ENCODE data around the gene CFAP46.

The CFAP46 gene

DNA sequence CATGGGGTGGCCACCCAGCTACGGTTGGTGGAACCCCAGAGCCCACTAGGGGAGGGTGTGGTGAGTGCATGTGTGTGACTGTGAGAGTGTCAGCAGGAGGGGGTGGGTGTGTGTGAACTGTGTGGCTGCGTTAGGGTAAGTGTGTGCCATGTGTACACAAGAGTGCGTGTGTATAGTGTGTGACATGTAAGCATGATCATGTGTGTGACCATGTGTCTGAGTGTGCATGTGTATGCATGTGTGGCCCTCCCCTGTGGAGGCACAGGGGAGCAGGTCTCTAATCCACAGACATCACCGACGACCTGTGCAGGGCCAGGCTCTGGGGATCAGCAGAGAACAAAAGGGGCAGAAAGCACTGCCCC is 3.5 kb upstream of the CFAP46 start:
- TF ChIP-seq, protein P1, sequence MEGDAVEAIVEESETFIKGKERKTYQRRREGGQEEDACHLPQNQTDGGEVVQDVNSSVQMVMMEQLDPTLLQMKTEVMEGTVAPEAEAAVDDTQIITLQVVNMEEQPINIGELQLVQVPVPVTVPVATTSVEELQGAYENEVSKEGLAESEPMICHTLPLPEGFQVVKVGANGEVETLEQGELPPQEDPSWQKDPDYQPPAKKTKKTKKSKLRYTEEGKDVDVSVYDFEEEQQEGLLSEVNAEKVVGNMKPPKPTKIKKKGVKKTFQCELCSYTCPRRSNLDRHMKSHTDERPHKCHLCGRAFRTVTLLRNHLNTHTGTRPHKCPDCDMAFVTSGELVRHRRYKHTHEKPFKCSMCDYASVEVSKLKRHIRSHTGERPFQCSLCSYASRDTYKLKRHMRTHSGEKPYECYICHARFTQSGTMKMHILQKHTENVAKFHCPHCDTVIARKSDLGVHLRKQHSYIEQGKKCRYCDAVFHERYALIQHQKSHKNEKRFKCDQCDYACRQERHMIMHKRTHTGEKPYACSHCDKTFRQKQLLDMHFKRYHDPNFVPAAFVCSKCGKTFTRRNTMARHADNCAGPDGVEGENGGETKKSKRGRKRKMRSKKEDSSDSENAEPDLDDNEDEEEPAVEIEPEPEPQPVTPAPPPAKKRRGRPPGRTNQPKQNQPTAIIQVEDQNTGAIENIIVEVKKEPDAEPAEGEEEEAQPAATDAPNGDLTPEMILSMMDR (IDR thresholded peaks at IDR 0.05; ENCODE audit: insufficient read depth, low read length, poor library complexity, severe bottlenecking) = no peak
- no peak overlapping the region for H3K27ac ChIP-seq (ENCODE audit: low read depth, low read length)

DNA sequence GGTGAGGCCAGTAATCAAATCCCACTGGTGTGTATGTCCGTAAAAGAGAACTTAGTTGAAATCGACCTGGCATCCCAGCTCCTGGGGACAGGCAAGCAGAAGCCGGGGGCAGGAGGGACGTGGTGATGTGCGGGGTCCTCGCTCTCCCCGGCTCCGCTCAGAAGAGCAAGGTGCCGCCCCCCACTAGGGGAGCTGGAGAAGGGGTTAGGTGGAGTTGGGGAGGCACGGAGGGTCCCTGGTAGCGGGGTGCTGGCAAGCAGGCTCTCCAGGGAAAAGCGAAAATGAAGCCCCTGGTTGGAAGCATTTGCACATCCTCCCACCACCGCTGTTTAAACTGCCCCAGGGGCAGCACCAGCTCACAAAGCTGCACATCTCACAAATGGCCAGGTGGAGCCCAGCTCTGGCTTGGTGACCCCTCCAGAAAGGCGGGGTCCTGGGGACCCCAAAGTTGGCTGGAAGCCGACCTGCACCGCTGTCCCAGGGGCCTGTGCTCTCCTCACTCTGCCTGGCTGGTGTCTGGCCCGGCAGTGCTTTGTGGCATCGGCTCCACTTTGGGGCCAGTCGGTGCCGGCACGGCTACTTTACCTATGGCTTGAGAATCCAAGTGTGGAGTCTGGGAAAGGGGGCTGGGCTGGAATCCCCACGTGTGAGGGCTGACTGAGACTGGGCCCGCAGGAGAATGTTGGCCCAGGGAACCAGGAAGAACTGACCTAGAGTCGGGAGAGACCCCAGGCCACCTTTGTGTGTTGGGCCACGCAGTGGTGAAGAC is 2.9 kb upstream of the CFAP46 start:
- Histone ChIP-seq H3F3A (ENCODE audit: insufficient read depth) (no peaks in the 10 kb centered on the region), H4K20me1 (ENCODE audit: low read depth, low read length) (no peaks in the 10 kb centered on the region), H3K79me2 (ENCODE audit: insufficient read depth, low read length) (no peaks in the 10 kb centered on the region), H2AFZ (ENCODE audit: low read depth, low read length, severe bottlenecking) (no peak overlapping the region), H3K9me3 (ENCODE audit: insufficient read depth, low read length) (no peaks in the 10 kb centered on the region), H3K4me3 (ENCODE audit: insufficient read depth, low read length, poor library complexity, severe bottlenecking) (no peak overlapping the region), H3K4me2 (ENCODE audit: low read depth, low read length, poor library complexity, severe bottlenecking) (no peak overlapping the region), H3K27me3 (ENCODE audit: low read length) (no peaks in the 10 kb centered on the region; the same call in 1 of the 2 replicates), H3K9ac (ENCODE audit: low read length) (no peak overlapping the region), H3K9me2 (replicated peaks; ENCODE audit: insufficient read depth, low read length) (no peaks in the 10 kb centered on the region), H3K27ac (ENCODE audit: low read depth, low read length) (no peak overlapping the region), H3K36me3 (ENCODE audit: low read length) (no peaks in the 10 kb centered on the region)
- TF ChIP-seq, protein P1 (IDR thresholded peaks at IDR 0.05; ENCODE audit: insufficient read depth, low read length, poor library complexity, severe bottlenecking) = no peak

More for the DNA sequence above, 3.5 kb upstream of the CFAP46 start:
- no peak overlapping the region for H2AFZ ChIP-seq (ENCODE audit: low read depth, low read length, severe bottlenecking)
- H3K9me3 ChIP-seq (ENCODE audit: insufficient read depth, low read length) = no peaks in the 10 kb centered on the region
- no peak overlapping the region for H3K4me2 ChIP-seq (ENCODE audit: low read depth, low read length, poor library complexity, severe bottlenecking)
- no peaks in the 10 kb centered on the region for H3K9me2 ChIP-seq (replicated peaks; ENCODE audit: insufficient read depth, low read length)
- H4K20me1 ChIP-seq (ENCODE audit: low read depth, low read length) = no peaks in the 10 kb centered on the region
- H3K79me2 ChIP-seq (ENCODE audit: insufficient read depth, low read length) = no peaks in the 10 kb centered on the region
- H3F3A ChIP-seq (ENCODE audit: insufficient read depth) = no peaks in the 10 kb centered on the region
- H3K36me3 ChIP-seq (ENCODE audit: low read length) = no peaks in the 10 kb centered on the region
- no peaks in the 10 kb centered on the region; the same call in 1 of the 2 replicates for H3K27me3 ChIP-seq (ENCODE audit: low read length)
- H3K4me3 ChIP-seq (ENCODE audit: insufficient read depth, low read length, poor library complexity, severe bottlenecking) = no peak overlapping the region
- H3K9ac ChIP-seq (ENCODE audit: low read length) = no peak overlapping the region

DNA sequence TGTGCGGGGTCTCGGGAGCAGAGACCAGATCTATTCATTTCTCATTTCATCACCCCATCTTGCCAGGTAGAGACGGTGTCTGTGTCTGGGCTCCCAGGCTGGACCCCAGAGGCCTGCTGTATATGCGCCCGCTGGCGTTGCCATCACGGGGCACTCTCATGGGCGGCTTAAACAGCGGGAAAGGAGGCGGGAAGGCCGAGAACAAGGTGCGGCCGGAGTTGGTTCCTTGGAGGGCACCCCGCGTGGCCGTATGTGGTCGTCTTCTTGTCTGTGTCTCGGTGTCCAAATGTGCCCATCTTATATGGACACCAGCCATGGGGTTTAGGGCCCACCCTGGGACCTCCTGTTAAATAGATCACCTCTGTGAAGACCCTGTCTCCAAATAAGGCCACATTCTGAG is 2.1 kb upstream of the CFAP46 start:
- Histone ChIP-seq H3K79me2 (ENCODE audit: insufficient read depth, low read length) (no peaks in the 10 kb centered on the region), H3K27me3 (ENCODE audit: low read length) (no peaks in the 10 kb centered on the region; the same call in 1 of the 2 replicates), H3K4me3 (ENCODE audit: insufficient read depth, low read length, poor library complexity, severe bottlenecking) (no peak overlapping the region), H2AFZ (ENCODE audit: low read depth, low read length, severe bottlenecking) (no peak overlapping the region), H4K20me1 (ENCODE audit: low read depth, low read length) (no peaks in the 10 kb centered on the region), H3K9ac (ENCODE audit: low read length) (no peak overlapping the region), H3K27ac (ENCODE audit: low read depth, low read length) (no peak overlapping the region), H3K36me3 (ENCODE audit: low read length) (no peaks in the 10 kb centered on the region), H3F3A (ENCODE audit: insufficient read depth) (no peaks in the 10 kb centered on the region), H3K9me2 (replicated peaks; ENCODE audit: insufficient read depth, low read length) (no peaks in the 10 kb centered on the region), H3K9me3 (ENCODE audit: insufficient read depth, low read length) (no peaks in the 10 kb centered on the region), H3K4me2 (ENCODE audit: low read depth, low read length, poor library complexity, severe bottlenecking) (no peak overlapping the region)
- TF ChIP-seq EZH2phosphoT487 (conservative IDR thresholded peaks at IDR 0.05; ENCODE audit: low read length) = no peak
- TF ChIP-seq, protein P1 (IDR thresholded peaks at IDR 0.05; ENCODE audit: insufficient read depth, low read length, poor library complexity, severe bottlenecking) = no peak

Measured in SU-DHL-6 (cell line).